A673 (cell line): Measurements from ENCODE around the gene CSRNP2. TPM values are rescaled to one million over a fixed set of nuclear protein-coding genes. Genes with fewer than 3 reads are reported as not detected.

Source experiments
- BruUV-seq: library from RNA; stranded (reverse); fragments of 400-500 nt; replicated peaks from 2 replicates; lab custom pipeline; 2021; lab: Mats Ljungman, UMichigan
- CTCF ChIA-PET: fragments of 300-600 bp; sonication (Branson Sonifier 250); formaldehyde crosslinking; loops from one replicate; lab custom pipeline; 2022; ENCODE audit warnings: antibody characterized with exemption; lab: Charles Lee
- POLR2A ChIA-PET: fragments of 300-600 bp; sonication (Branson Sonifier 250); formaldehyde crosslinking; loops from one replicate; lab custom pipeline; 2022; ENCODE audit warnings: antibody characterized with exemption; ENCODE audit not compliant: low non-redundant PET; lab: Charles Lee
- DNase-seq: peaks from one replicate; pipeline ENCODE4 v3.0.0-alpha.2; 2015; ENCODE audit warnings: low spot score
- H3K27ac ChIP-seq: fragments of 200-600 bp; sonication (generic); 2 replicates; pipeline ENCODE4 v1.5.1; 2016; ENCODE audit warnings: mixed run types, low read depth, mild to moderate bottlenecking, mixed read lengths, antibody characterized with exemption, low read length; ENCODE audit not compliant: poor library complexity, severe bottlenecking
- H3K27me3 ChIP-seq: fragments of 200-600 bp; sonication (generic); replicated peaks from 2 replicates; pipeline ENCODE4 v1.6.1; 2017; ENCODE audit warnings: mixed run types, low read depth, mild to moderate bottlenecking, mixed read lengths, antibody characterized with exemption, low read length; ENCODE audit not compliant: insufficient read depth, poor library complexity
- H3K36me3 ChIP-seq: fragments of 200-600 bp; sonication (generic); 2 replicates; pipeline ENCODE4 v1.6.1; 2016; ENCODE audit warnings: mixed run types, mild to moderate bottlenecking, mixed read lengths, antibody characterized with exemption, low read length; ENCODE audit not compliant: insufficient read depth, poor library complexity, severe bottlenecking
- H3K4me1 ChIP-seq: fragments of 200-600 bp; sonication (generic); 2 replicates; pipeline ENCODE4 v1.6.1; 2017; ENCODE audit warnings: mixed run types, mild to moderate bottlenecking, mixed read lengths, antibody characterized with exemption, low read length; ENCODE audit not compliant: insufficient read depth, poor library complexity, severe bottlenecking
- H3K4me3 ChIP-seq: fragments of 200-600 bp; sonication (generic); 2 replicates; pipeline ENCODE4 v1.5.1; 2016; ENCODE audit warnings: low read depth, mixed run types, mild to moderate bottlenecking, mixed read lengths, low read length; ENCODE audit not compliant: poor library complexity, severe bottlenecking
- H3K9me3 ChIP-seq: fragments of 200-600 bp; sonication (generic); 2 replicates; pipeline ENCODE4 v1.6.1; 2016; ENCODE audit warnings: mixed run types, low read depth, mild to moderate bottlenecking, mixed read lengths, antibody characterized with exemption, low read length; ENCODE audit not compliant: poor library complexity, severe bottlenecking
- EZH2 ChIP-seq: fragments of 200-600 bp; sonication (generic); IDR thresholded peaks from 2 replicates; pipeline ENCODE4 v1.6.1; 2017; ENCODE audit warnings: borderline replicate concordance, low read depth, mild to moderate bottlenecking, mixed read lengths, antibody characterized with exemption, low read length; ENCODE audit not compliant: poor library complexity, severe bottlenecking
- intact Hi-C: fragments of 100-400 bp; cut with micrococcal nuclease; formaldehyde crosslinking; loops from one replicate; pipeline ENCODE4 v1.10.0; 2022; ENCODE audit not compliant: unreplicated experiment
- total RNA-seq: library from RNA; stranded (reverse); gene quantifications from 2 replicates; pipeline ENCODE4 v1.2.3, GENCODE V29; 2021
- TF ChIP-seq, protein P1 (sequence below): fragments of 300-800, 200-600 bp; sonication (generic); conservative IDR thresholded peaks from 2 replicates; pipeline ENCODE4 v1.5.1; 2017; ENCODE audit warnings: low read depth, mild to moderate bottlenecking, antibody characterized with exemption, low read length, moderate library complexity, mixed read lengths

The CSRNP2 gene
- total RNA-seq, 1 experiment from 2014 or later: 38.8 TPM

DNA sequence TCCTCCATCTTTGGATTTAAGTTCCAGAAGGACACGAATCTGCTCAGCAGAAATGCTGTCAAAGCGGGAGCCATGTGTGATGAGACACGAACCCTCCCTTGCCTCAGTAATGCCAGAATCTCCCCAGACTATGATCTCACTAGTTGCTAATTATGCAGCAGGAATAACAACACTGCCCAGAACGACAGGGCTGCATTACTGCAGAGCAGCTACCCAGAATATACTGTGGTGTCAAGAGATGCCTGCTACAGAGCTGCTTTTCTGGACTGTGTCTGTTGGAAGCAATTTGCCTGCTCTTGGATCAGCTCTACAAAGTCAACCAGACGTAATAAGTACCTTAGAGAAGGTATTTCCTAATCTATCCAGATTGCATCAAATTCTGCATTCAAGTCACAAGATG is 5.5 kb downstream of the CSRNP2 start:
- Histone ChIP-seq H3K27me3 (no peaks in the 10 kb centered on the region), H3K9me3 (no peaks in the 10 kb centered on the region), H3K27ac (no peak overlapping the region), H3K4me3 (no peak overlapping the region), H3K36me3 (peaks cover 9% of the 10 kb centered on the region), H3K4me1 (peaks cover 4% of the 10 kb centered on the region)
- intact Hi-C loops: no loop called here
- ChIA-PET POLR2A (no interaction called here), CTCF (no interaction called here)
- no peak for TF ChIP-seq EZH2
- TF ChIP-seq, protein P1, sequence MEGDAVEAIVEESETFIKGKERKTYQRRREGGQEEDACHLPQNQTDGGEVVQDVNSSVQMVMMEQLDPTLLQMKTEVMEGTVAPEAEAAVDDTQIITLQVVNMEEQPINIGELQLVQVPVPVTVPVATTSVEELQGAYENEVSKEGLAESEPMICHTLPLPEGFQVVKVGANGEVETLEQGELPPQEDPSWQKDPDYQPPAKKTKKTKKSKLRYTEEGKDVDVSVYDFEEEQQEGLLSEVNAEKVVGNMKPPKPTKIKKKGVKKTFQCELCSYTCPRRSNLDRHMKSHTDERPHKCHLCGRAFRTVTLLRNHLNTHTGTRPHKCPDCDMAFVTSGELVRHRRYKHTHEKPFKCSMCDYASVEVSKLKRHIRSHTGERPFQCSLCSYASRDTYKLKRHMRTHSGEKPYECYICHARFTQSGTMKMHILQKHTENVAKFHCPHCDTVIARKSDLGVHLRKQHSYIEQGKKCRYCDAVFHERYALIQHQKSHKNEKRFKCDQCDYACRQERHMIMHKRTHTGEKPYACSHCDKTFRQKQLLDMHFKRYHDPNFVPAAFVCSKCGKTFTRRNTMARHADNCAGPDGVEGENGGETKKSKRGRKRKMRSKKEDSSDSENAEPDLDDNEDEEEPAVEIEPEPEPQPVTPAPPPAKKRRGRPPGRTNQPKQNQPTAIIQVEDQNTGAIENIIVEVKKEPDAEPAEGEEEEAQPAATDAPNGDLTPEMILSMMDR: no peak
- no TSS peak for BruUV-seq
- no peak for DNase-seq

DNA sequence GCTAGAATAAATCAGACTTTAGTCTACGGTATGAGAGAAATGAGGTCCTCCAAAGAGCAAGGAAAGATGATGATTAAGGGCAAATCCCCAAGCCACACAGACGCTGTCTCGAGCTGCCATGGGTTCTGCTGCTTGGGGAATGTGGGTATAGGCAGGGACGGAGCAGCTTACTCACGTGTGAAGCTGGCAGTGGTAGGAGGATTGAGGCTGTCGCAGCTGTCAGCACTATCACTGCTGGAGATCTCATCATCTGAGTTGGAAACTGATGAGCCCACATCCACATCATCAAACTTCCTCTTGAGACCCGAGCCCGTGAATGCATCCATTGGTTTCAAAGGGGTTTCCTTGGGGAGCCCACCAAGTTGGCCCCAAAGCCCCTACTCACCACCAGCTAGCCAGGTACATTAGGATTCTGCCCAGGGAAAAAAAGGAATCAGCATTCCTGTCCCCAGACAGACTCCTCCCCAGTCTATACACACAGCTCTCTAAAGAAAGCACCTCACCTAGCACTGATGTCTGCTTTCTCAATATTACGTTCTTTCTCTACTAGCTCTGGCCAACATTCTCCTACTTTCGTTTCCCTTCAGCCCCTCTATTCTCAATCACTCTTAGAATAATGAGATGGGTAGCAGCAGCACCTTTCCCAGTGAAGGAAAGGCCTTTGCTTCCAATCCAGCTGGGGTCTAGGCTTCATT is 7.0 kb downstream of the CSRNP2 start:
- BruUV-seq: no TSS peak
- DNase-seq: no peak
- no peaks in the 10 kb centered on the region for H3K27me3 ChIP-seq
- H3K4me1 ChIP-seq: no peaks in the 10 kb centered on the region
- ChIA-PET POLR2A (no interaction called here), CTCF (interaction anchor here (0.7 kb wide), 1 partner anchor 19 kb away, joined by 7 read pairs; no protein-coding TSS in a partner anchor)
- no peak overlapping the region for H3K4me3 ChIP-seq
- intact Hi-C loops: no loop called here
- H3K9me3 ChIP-seq: no peaks in the 10 kb centered on the region
- TF ChIP-seq, protein P1: no peak
- TF ChIP-seq EZH2: no peak
- H3K36me3 ChIP-seq: peaks cover 18% of the 10 kb centered on the region
- no peak overlapping the region for H3K27ac ChIP-seq

DNA sequence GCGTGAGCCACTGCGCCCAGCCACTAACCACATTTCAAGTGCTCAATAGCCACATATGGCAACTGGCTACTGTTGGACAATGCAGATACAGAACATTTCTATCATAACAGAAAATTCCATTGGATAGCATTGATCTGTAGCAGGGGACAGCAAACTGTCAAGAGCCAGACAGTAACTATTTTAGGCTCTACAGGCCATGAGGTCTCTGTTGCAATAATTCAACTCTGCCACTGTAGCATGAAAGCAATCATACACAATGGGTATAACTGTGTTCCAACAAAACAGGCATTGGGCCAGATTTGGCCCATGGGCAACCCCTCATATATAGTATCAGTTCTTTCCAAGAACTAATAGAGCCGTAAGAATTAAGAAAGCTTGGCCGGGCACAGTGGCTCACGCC is 8.0 kb downstream of the CSRNP2 start:
- Histone ChIP-seq H3K27ac (no peak overlapping the region), H3K36me3 (peaks cover 25% of the 10 kb centered on the region), H3K27me3 (no peaks in the 10 kb centered on the region), H3K4me1 (peaks cover 3% of the 10 kb centered on the region), H3K9me3 (no peaks in the 10 kb centered on the region), H3K4me3 (no peak overlapping the region)
- no peak for TF ChIP-seq EZH2
- TF ChIP-seq, protein P1: no peak
- intact Hi-C loops: no loop called here
- no peak for DNase-seq
- CTCF ChIA-PET: no interaction called here
- BruUV-seq: no TSS peak
- POLR2A ChIA-PET: no interaction called here
